RWPE2 (cell line): ENCODE measurements around the gene PNPLA2.

ENCODE experiments used
- ATAC-seq: fragments of 200-7000 bp; cut with Tn5 transposase; 3 replicates; pipeline ENCODE4 v1.9.1; 2021; ENCODE audit warnings: low read depth
- DNase-seq: peaks from one replicate; pipeline ENCODE4 v3.0.0-alpha.2; 2020; ENCODE audit warnings: low spot score
- H3K27ac ChIP-seq: fragments of 450-650 bp; 2 replicates; pipeline ENCODE4 v1.5.1; 2017; ENCODE audit warnings: mild to moderate bottlenecking; ENCODE audit not compliant: poor library complexity, severe bottlenecking
- H3K27me3 ChIP-seq: fragments of 250-450 bp; sonication (Bioruptor Pico); 2 replicates; pipeline ENCODE4 v1.5.1; 2021; ENCODE audit warnings: mild to moderate bottlenecking, moderate library complexity; ENCODE audit not compliant: insufficient read depth, poor library complexity, severe bottlenecking
- H3K36me3 ChIP-seq: fragments of 250-450 bp; sonication (Bioruptor Pico); 2 replicates; pipeline ENCODE4 v1.5.1; 2020; ENCODE audit warnings: low read depth, mild to moderate bottlenecking, moderate library complexity
- H3K4me1 ChIP-seq: fragments of 250-450 bp; sonication (Bioruptor Pico); 2 replicates; pipeline ENCODE4 v1.5.1; 2021; ENCODE audit warnings: mild to moderate bottlenecking, moderate library complexity; ENCODE audit not compliant: insufficient read depth, poor library complexity, severe bottlenecking
- H3K4me3 ChIP-seq: fragments of 250-450 bp; sonication (Bioruptor Pico); 2 replicates; pipeline ENCODE4 v1.5.1; 2021; ENCODE audit warnings: mild to moderate bottlenecking, moderate library complexity; ENCODE audit not compliant: severe bottlenecking
- H3K9me3 ChIP-seq: fragments of 250-450 bp; sonication (Bioruptor Pico); 2 replicates; pipeline ENCODE4 v1.5.1; 2021; ENCODE audit warnings: mild to moderate bottlenecking, moderate library complexity; ENCODE audit not compliant: severe bottlenecking
- CTCF ChIP-seq: fragments of 450-650 bp; IDR thresholded peaks from one replicate; pipeline ENCODE4 v1.5.1; 2017; ENCODE audit warnings: mild to moderate bottlenecking, moderate library complexity; ENCODE audit not compliant: poor library complexity, severe bottlenecking

PNPLA2 gene

GRCh38 chr11:776263-776560, 42.5 kb upstream of the PNPLA2 start:
- no peaks in the 10 kb centered on the region for H3K27me3 ChIP-seq
- peak overlapping the region; percentile 72 for H3K27ac ChIP-seq
- DNase-seq = peak; percentile 49
- no peaks in the 10 kb centered on the region for H3K9me3 ChIP-seq
- no peak for ATAC-seq
- TF ChIP-seq CTCF = no peak
- peak overlapping the region; percentile 99 for H3K4me3 ChIP-seq
- peaks cover 59% of the 10 kb centered on the region for H3K36me3 ChIP-seq
- peaks cover 10% of the 10 kb centered on the region for H3K4me1 ChIP-seq

- ATAC-seq = peak; percentile 36
- Histone ChIP-seq H3K4me1 (peaks cover 10% of the 10 kb centered on the region), H3K36me3 (peaks cover 54% of the 10 kb centered on the region), H3K4me3 (peak overlapping the region; percentile 99), H3K9me3 (no peaks in the 10 kb centered on the region), H3K27ac (peak overlapping the region; percentile 72), H3K27me3 (no peaks in the 10 kb centered on the region)
- no peak for TF ChIP-seq CTCF
- peak; percentile 51 for DNase-seq
These were observed 42.0 kb upstream of the PNPLA2 start for GRCh38 chr11:776561-777287.

GRCh38 chr11:777288-778255, 41.1 kb upstream of the PNPLA2 start, which contains the start of gene GATD1:
Gene GATD1 (minus strand): TSS chr11:777487. CDS start chr11:777462, 25 bp downstream.
- peak; percentile 7 for TF ChIP-seq CTCF
- H3K27ac ChIP-seq = peak within 1 kb of the TSS; percentile 72
- ATAC-seq = peak; percentile 54
- peak within 1 kb of the TSS; percentile 99 for H3K4me3 ChIP-seq
- DNase-seq = peak; percentile 87
- no peaks in the 10 kb centered on the region for H3K27me3 ChIP-seq
- H3K9me3 ChIP-seq = no peaks in the 10 kb centered on the region
- H3K4me1 ChIP-seq = peaks cover 10% of the 10 kb centered on the region
- H3K36me3 ChIP-seq = peaks cover 49% of the 10 kb centered on the region

- DNase-seq (no peak), ATAC-seq (no peak)
- H3K4me3 ChIP-seq = no peak overlapping the region
- H3K27me3 ChIP-seq = no peaks in the 10 kb centered on the region
- H3K4me1 ChIP-seq = peaks cover 16% of the 10 kb centered on the region
- H3K27ac ChIP-seq = peak overlapping the region; percentile 72
- TF ChIP-seq CTCF = peak; percentile 12
- H3K9me3 ChIP-seq = no peaks in the 10 kb centered on the region
- H3K36me3 ChIP-seq = peaks cover 32% of the 10 kb centered on the region
These were observed 39.4 kb upstream of the PNPLA2 start for GRCh38 chr11:778976-779954.
